ENCODE data around the gene TMEM245. TPM values are rescaled to one million over a fixed set of nuclear protein-coding genes. Genes with fewer than 3 reads are reported as not detected.
A peak's percentile ranks its signal among the peaks of the same experiment; 100 is the strongest.
"Not testable (repeated sequence)": the region's sequence is repeated elsewhere in the genome, so short reads cannot be mapped to it uniquely, and the experiment has no call there.

The TMEM245 gene
- total RNA-seq, 1 donor from 2014 or later: 49.7 TPM

DNA sequence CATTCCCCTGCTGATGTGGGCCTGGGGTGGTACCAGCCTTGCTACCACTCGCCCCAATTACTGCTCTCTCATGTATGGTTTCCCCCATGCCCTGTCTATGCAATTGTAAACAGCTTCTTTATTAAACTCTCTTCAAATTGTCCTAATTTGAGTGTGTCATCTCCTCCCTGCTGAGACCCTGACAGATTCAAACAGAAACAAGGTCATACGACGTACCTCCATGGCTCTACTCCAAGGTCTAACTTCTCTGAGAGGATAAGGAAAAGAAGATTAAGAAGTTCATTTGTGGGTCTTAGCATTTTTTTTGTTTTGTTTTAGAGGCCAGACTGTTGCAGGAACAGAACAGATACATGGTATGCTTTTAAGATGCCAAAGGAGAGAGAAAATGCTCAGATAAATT lies 147.6 kb downstream of the TMEM245 start:
- TF ChIP-seq, protein P1, sequence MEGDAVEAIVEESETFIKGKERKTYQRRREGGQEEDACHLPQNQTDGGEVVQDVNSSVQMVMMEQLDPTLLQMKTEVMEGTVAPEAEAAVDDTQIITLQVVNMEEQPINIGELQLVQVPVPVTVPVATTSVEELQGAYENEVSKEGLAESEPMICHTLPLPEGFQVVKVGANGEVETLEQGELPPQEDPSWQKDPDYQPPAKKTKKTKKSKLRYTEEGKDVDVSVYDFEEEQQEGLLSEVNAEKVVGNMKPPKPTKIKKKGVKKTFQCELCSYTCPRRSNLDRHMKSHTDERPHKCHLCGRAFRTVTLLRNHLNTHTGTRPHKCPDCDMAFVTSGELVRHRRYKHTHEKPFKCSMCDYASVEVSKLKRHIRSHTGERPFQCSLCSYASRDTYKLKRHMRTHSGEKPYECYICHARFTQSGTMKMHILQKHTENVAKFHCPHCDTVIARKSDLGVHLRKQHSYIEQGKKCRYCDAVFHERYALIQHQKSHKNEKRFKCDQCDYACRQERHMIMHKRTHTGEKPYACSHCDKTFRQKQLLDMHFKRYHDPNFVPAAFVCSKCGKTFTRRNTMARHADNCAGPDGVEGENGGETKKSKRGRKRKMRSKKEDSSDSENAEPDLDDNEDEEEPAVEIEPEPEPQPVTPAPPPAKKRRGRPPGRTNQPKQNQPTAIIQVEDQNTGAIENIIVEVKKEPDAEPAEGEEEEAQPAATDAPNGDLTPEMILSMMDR (IDR thresholded peaks at IDR 0.05): no peak
- peaks cover 3 to 4% of the 10 kb centered on the region in 2 donors for H3K36me3 ChIP-seq
- peak overlapping the region; percentile 42 to 65 for H3K27ac ChIP-seq
- intact Hi-C loops (cut with DNase I): loop anchor here (5.0 kb wide), 1 partner anchor 40 kb away; the partner anchor contains the start of gene CTNNAL1
- no peak overlapping the region for H3K4me3 ChIP-seq
- no peak for DNase-seq (ENCODE audit: low spot score in 2 of 2)
- H3K9me3 ChIP-seq: no peaks in the 10 kb centered on the region
- peaks cover 0 to 24% of the 10 kb centered on the region in 2 donors for H3K4me1 ChIP-seq
- H3K27me3 ChIP-seq: no peaks in the 10 kb centered on the region

DNA sequence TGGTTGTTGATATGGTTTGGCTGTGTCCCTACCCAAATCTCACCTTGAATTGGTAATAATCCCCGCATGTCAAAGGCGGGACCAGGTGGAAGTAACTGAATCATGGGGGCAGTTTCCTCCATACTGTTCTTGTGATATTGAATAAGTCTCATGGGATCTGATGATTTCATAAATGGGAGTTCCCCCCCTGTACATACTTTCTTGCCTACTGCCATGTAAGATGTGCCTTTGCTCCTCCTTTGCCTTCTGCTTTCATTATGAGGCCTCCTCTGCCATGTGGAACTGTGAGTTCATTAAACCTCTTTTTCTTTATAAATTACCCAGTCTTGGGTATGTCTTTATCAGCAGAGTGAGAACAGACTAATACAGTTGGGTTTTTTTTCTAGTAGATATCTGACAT lies 148.4 kb downstream of the TMEM245 start:
- not testable (repeated sequence) for H3K27me3 ChIP-seq; H3K36me3 ChIP-seq; H3K4me3 ChIP-seq; H3K9me3 ChIP-seq; H3K27ac ChIP-seq; DNase-seq (ENCODE audit: low spot score in 2 of 2)
- peaks cover 0 to 24% of the 10 kb centered on the region in 2 donors for H3K4me1 ChIP-seq
- intact Hi-C loops (cut with DNase I): loop anchor here (5.0 kb wide), 1 partner anchor 41 kb away; the partner anchor contains the start of gene CTNNAL1

DNA sequence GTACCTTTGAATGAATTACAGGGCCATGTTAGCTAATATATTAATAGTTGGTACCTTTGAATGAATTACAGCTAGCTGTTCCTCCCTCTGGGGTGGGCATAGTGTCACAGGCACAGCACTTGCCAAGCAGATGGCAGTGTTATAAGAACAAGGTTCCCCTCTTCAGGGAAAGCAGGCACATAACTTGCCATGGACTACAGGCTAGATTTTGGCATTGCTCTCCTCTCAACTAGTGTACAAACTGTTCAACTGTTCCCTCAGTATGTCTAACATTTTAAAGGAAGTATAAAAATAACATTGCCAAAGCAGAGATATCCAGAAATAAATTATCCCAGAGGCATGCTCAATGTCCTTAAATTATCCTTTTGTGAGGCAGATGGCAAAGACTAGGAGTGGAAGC lies 151.8 kb downstream of the TMEM245 start:
- TF ChIP-seq, protein P1 (IDR thresholded peaks at IDR 0.05): no peak
- Histone ChIP-seq H3K36me3 (peaks cover 3 to 4% of the 10 kb centered on the region in 2 donors), H3K27ac (peak overlapping the region in 1 of 2 donors; percentile 4), H3K4me1 (peaks cover 0 to 12% of the 10 kb centered on the region in 2 donors), H3K27me3 (no peaks in the 10 kb centered on the region), H3K9me3 (no peaks in the 10 kb centered on the region), H3K4me3 (no peak overlapping the region)
- intact Hi-C loops (cut with DNase I): no loop called here
- no peak for DNase-seq (ENCODE audit: low spot score in 2 of 2)

Other genes starting within 250 kb of the TMEM245 start
- 8.8 TPM for gene ELP1, start 185.8 kb downstream of the TMEM245 start, total RNA-seq
- 1.1 TPM for gene ABITRAM, start 185.5 kb downstream of the TMEM245 start, total RNA-seq
- gene CTNNAL1, start 106.4 kb downstream of the TMEM245 start, total RNA-seq: 16.4 TPM
- gene FRRS1L, start 47.3 kb upstream of the TMEM245 start, total RNA-seq: 0.11 TPM
- not detected for gene EPB41L4B, start 201.1 kb upstream of the TMEM245 start, total RNA-seq

Data from ascending aorta (tissue), 2 donors.